Bronchial epithelial cell (primary cell): ENCODE data around the gene GM2A. TPM values are rescaled to one million over a fixed set of nuclear protein-coding genes. Genes with fewer than 3 reads are reported as not detected.
"Not testable (repeated sequence)": the region's sequence is repeated elsewhere in the genome, so short reads cannot be mapped to it uniquely, and the experiment has no call there.

Experiments used
- DNase-seq: peaks from one replicate; pipeline ENCODE4 v3.0.0-alpha.2; 2010; ENCODE audit warnings: low read depth
- FAIRE-seq: peaks from 2 replicates; lab custom pipeline; 2011; peaks lifted over from hg19 to GRCh38; lab: Jason Lieb, UNC
- H3K27me3 ChIP-seq: 2 replicates; pipeline ENCODE4 v1.5.1; 2011; ENCODE audit warnings: low read length; ENCODE audit not compliant: control insufficient read depth, insufficient read depth
- H3K36me3 ChIP-seq: 2 replicates; pipeline ENCODE4 v1.5.1; 2011; ENCODE audit warnings: low read length; ENCODE audit not compliant: control insufficient read depth, insufficient read depth
- H3K4me3 ChIP-seq: 2 replicates; pipeline ENCODE4 v1.5.1; 2011; ENCODE audit warnings: mild to moderate bottlenecking, low read depth, low read length, control low read depth
- CTCF ChIP-seq: IDR thresholded peaks from 2 replicates; pipeline ENCODE4 v1.5.1; 2011; ENCODE audit warnings: mild to moderate bottlenecking, moderate library complexity, low read length, control low read depth, inconsistent platforms; ENCODE audit not compliant: insufficient read depth, severe bottlenecking
- total RNA-seq: library from RNA; depleted of rRNA; stranded (reverse); fragments of >200 nt; gene quantifications from 2 replicates; pipeline ENCODE4 v1.2.1, GENCODE V29; 2014

Gene GM2A
- total RNA-seq, 1 donor from 2014 or later = 121 TPM

- Histone ChIP-seq H3K27me3 (no peaks in the 10 kb centered on the region), H3K4me3 (no peak overlapping the region), H3K36me3 (peaks cover 2% of the 10 kb centered on the region)
- FAIRE-seq = no peak
- no peak for DNase-seq
- no peak for TF ChIP-seq CTCF
These were observed 2.5 kb upstream of the GM2A start for GRCh38 chr5:151250346-151251000.

DNA sequence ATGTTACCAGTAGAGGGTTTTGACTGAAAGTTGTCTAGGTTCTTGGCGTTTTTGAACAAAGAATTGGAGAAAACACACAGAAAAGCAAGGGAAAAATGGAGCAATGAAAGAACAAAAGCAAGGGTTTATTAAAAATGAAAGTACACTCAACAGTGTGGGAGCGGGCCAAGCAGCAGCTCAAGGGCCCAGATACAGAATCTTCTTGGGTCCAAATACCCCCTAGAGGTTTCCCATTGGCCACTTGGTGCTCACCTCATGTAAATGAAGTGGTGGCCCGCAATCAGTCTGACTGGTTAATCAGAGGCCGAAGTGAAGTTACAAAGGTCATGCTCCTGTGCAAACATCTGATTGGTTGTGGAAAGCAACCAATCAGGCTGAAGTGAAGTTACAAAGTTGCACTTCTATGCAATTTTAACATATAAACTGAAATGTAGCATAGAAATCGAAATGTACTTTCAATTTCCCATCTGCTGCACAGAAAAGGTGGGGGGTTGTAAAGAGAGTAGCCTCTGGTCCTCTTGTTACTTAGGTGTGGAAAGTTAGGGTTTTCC, 1.9 kb upstream of the GM2A start:
- H3K27me3 ChIP-seq = no peaks in the 10 kb centered on the region
- H3K4me3 ChIP-seq = no peak overlapping the region
- FAIRE-seq (no peak), DNase-seq (no peak)
- H3K36me3 ChIP-seq = peaks cover 2% of the 10 kb centered on the region
- TF ChIP-seq CTCF = no peak

DNA sequence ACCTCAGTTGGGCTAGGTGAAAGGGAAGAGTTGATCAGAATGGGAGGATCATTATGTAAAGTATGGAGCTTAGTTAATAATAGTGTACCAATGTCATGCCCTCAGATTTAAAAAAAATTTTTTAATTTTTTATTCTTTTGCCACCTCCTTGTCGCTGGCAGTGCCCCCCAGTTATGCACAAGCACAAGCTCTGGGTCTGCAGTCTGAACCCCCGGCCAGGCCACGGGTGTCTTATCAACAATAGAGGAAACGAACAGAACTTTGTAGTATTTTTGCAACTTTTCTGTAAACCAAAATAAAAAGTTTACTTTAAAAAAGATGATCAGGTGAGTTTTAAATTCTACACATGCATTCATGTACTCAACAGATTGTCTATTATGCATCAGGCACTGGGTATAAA, 1.4 kb upstream of the GM2A start:
- no peaks in the 10 kb centered on the region for H3K27me3 ChIP-seq
- no peak for TF ChIP-seq CTCF
- H3K4me3 ChIP-seq = no peak overlapping the region
- DNase-seq (no peak), FAIRE-seq (no peak)
- H3K36me3 ChIP-seq = peaks cover 2% of the 10 kb centered on the region

DNA sequence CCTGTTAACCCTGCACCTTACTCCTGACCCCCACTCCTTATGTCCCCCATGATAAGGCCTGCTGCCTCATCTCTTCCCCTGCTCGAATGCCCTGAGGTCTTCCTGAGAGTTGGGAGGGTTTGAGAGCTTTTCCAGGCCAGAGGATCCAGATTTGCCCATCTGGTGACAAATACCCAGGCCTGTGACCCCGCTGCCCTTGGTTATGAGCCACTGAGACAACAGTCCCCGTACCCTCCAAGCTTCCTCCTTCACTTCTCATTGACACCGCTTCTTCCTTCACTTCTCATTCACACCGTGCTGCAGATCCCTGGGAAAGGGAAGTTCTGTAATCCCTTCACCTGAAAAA, 593 bp downstream of the GM2A start:
- peak overlapping the region; percentile 85 for H3K4me3 ChIP-seq
- peaks cover 2% of the 10 kb centered on the region for H3K36me3 ChIP-seq
- FAIRE-seq = no peak
- TF ChIP-seq CTCF = no peak
- DNase-seq = no peak
- no peaks in the 10 kb centered on the region for H3K27me3 ChIP-seq

DNA sequence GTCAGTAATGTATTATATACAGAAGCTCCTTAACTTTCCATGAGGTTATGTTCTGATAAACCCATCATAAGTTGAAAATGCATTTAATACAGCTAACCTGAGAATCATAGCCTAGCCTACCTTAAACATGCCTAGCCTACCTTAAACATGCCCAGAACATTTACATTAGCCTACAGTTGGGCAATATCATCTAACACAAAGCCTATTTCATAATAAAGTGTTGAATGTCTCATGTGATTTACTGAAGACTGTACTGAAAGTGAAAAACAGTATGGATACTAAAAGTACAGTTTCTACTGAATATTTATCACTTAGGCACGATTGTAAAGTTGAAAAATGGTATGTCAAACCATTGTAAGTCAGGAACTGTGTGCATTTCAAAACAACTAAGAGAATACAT, 1.6 kb downstream of the GM2A start:
- Histone ChIP-seq H3K4me3 (peak overlapping the region; percentile 85), H3K36me3 (peaks cover 2% of the 10 kb centered on the region), H3K27me3 (no peaks in the 10 kb centered on the region)
- DNase-seq = peak; percentile 80
- no peak for FAIRE-seq
- no peak for TF ChIP-seq CTCF

- not testable (repeated sequence) for H3K36me3 ChIP-seq, H3K27me3 ChIP-seq, DNase-seq, FAIRE-seq
- peak overlapping the region; percentile 85 for H3K4me3 ChIP-seq
These were observed 2.0 kb downstream of the GM2A start for GRCh38 chr5:151254990-151255389.
